HepG2 (cell line): ENCODE data around the gene RAE1. TPM values are rescaled to one million over a fixed set of nuclear protein-coding genes. Genes with fewer than 3 reads are reported as not detected.

Experiments
- CENPT ChIP-seq: sonication (generic); formaldehyde crosslinking; IDR thresholded peaks from 2 replicates; pipeline ENCODE4 v1.8.0; 2022; ENCODE audit warnings: low read depth, mild to moderate bottlenecking, moderate library complexity, missing genetic modification reagents
- GLI4 ChIP-seq: sonication (generic); formaldehyde crosslinking; IDR thresholded peaks from 2 replicates; pipeline ENCODE4 v1.5.1; 2020; ENCODE audit warnings: missing genetic modification reagents, mild to moderate bottlenecking, moderate library complexity, borderline replicate concordance
- HNF4A ChIP-seq: sonication (generic); formaldehyde crosslinking; IDR thresholded peaks from 2 replicates; pipeline ENCODE4 v1.4.0; 2020; ENCODE audit warnings: missing genetic modification reagents
- ISL2 ChIP-seq: sonication (generic); formaldehyde crosslinking; IDR thresholded peaks from 2 replicates; pipeline ENCODE4 v1.5.0; 2020; ENCODE audit warnings: missing genetic modification reagents
- KDM2A ChIP-seq: sonication (generic); formaldehyde crosslinking; IDR thresholded peaks from 2 replicates; pipeline ENCODE4 v1.4.0; 2020; ENCODE audit warnings: low read depth, missing genetic modification reagents, borderline replicate concordance
- KMT2A ChIP-seq: sonication (generic); formaldehyde crosslinking; IDR thresholded peaks from 2 replicates; pipeline ENCODE4 v1.4.0; 2020; ENCODE audit warnings: missing genetic modification reagents
- MAZ ChIP-seq, 2 experiments: sonication (generic) in 1 of 2; formaldehyde crosslinking in 1 of 2; IDR thresholded peaks; 2 replicates each; pipeline versions ENCODE4 v1.5.0 to v1.6.1; 2012 to 2020; ENCODE audit warnings: low read depth in 2 of 2, mild to moderate bottlenecking in 2 of 2, borderline replicate concordance in 1 of 2, improper control_type of control experiment in 1 of 2, low read length in 1 of 2, missing genetic modification reagents in 1 of 2, moderate library complexity in 1 of 2
- NFKBIZ ChIP-seq: IDR thresholded peaks from 2 replicates; pipeline ENCODE4 v1.6.1; 2018; ENCODE audit warnings: missing genetic modification reagents, missing compliant biosample characterization
- NR2F2 ChIP-seq: IDR thresholded peaks from 2 replicates; pipeline ENCODE4 v1.6.1; 2012; ENCODE audit warnings: low read depth, inconsistent platforms, borderline replicate concordance
- SMYD3 ChIP-seq: sonication (generic); formaldehyde crosslinking; IDR thresholded peaks from 2 replicates; pipeline ENCODE4 v1.8.1; 2023; ENCODE audit warnings: mild to moderate bottlenecking, missing genetic modification reagents
- SP140L ChIP-seq: sonication (generic); formaldehyde crosslinking; IDR thresholded peaks from 2 replicates; pipeline ENCODE4 v1.4.0; 2020; ENCODE audit warnings: missing genetic modification reagents, borderline replicate concordance
- SRF ChIP-seq: IDR thresholded peaks from 2 replicates; pipeline ENCODE4 v1.6.1; 2011; ENCODE audit warnings: mild to moderate bottlenecking, low read depth, low read length, moderate library complexity
- TCF12 ChIP-seq, 2 experiments: fragments of 450-650 bp in 1 of 2; sonication (generic) in 1 of 2; formaldehyde crosslinking in 1 of 2; IDR thresholded peaks; 2 replicates each; pipeline versions ENCODE4 v1.6.1 to v1.8.0; 2017 to 2022; ENCODE audit warnings: antibody characterized with exemption in 1 of 2, mild to moderate bottlenecking in 1 of 2, missing genetic modification reagents in 1 of 2, moderate library complexity in 1 of 2
- TFAP4 ChIP-seq: sonication (generic); IDR thresholded peaks from 2 replicates; pipeline ENCODE4 v1.6.1; 2016; ENCODE audit warnings: low read depth, borderline replicate concordance
- ZBTB42 ChIP-seq: sonication (generic); formaldehyde crosslinking; IDR thresholded peaks from 2 replicates; pipeline ENCODE4 v1.5.0; 2020; ENCODE audit warnings: mild to moderate bottlenecking, missing genetic modification reagents
- ZFP1 ChIP-seq: IDR thresholded peaks from 2 replicates; pipeline ENCODE4 v1.6.1; 2016
- ZKSCAN1 ChIP-seq: fragments of 150-350 bp; IDR thresholded peaks from 2 replicates; pipeline ENCODE4 v1.6.1; 2014; ENCODE audit warnings: low read length
- ZNF296 ChIP-seq: sonication (generic); formaldehyde crosslinking; conservative IDR thresholded peaks from 2 replicates; pipeline ENCODE4 v1.5.0; 2020; ENCODE audit warnings: mild to moderate bottlenecking, missing genetic modification reagents
- ZNF367 ChIP-seq: sonication (generic); formaldehyde crosslinking; IDR thresholded peaks from 2 replicates; pipeline ENCODE4 v1.4.0; 2020; ENCODE audit warnings: missing genetic modification reagents, borderline replicate concordance
- ZNF570 ChIP-seq: sonication (generic); formaldehyde crosslinking; IDR thresholded peaks from 2 replicates; pipeline ENCODE4 v1.4.0; 2020; ENCODE audit warnings: mild to moderate bottlenecking, missing genetic modification reagents, borderline replicate concordance
- ZNF577 ChIP-seq: sonication (generic); formaldehyde crosslinking; IDR thresholded peaks from 2 replicates; pipeline ENCODE4 v1.4.0; 2020; ENCODE audit warnings: mild to moderate bottlenecking, low read depth, missing genetic modification reagents, borderline replicate concordance
- ZNF652 ChIP-seq: IDR thresholded peaks from 2 replicates; pipeline ENCODE4 v1.6.1; 2016; ENCODE audit warnings: low read depth, borderline replicate concordance
- ZNF737 ChIP-seq: sonication (generic); formaldehyde crosslinking; IDR thresholded peaks from 2 replicates; pipeline ENCODE4 v1.5.0; 2020; ENCODE audit warnings: missing genetic modification reagents, mild to moderate bottlenecking, borderline replicate concordance
- ZNF766 ChIP-seq: sonication (generic); formaldehyde crosslinking; IDR thresholded peaks from 2 replicates; pipeline ENCODE4 v1.5.0; 2020; ENCODE audit warnings: missing genetic modification reagents, borderline replicate concordance
- ZNF776 ChIP-seq: sonication (generic); formaldehyde crosslinking; IDR thresholded peaks from 2 replicates; pipeline ENCODE4 v1.4.0; 2020; ENCODE audit warnings: mild to moderate bottlenecking, missing genetic modification reagents
- ZNF816 ChIP-seq: sonication (generic); formaldehyde crosslinking; IDR thresholded peaks from 2 replicates; pipeline ENCODE4 v1.8.0; 2022; ENCODE audit warnings: missing genetic modification reagents, mild to moderate bottlenecking, borderline replicate concordance
- ZSCAN30 ChIP-seq: sonication (generic); formaldehyde crosslinking; IDR thresholded peaks from 2 replicates; pipeline ENCODE4 v1.5.0; 2020; ENCODE audit warnings: mild to moderate bottlenecking, missing genetic modification reagents
- polyA plus RNA-seq, 8 experiments: library from polyadenylated mRNA; depleted of rRNA in 3 of 8; stranded (reverse) in 7 of 8; unstranded in 1 of 8; fragments of >200 nt; fragmentation: Illumina TruSeq in 4 of 8; extraction: Trizol in 4 of 8; gene quantifications; 2 replicates each; pipeline versions ENCODE4 v1.2.1 to v1.2.3, GENCODE V29; 2011 to 2016; ENCODE audit warnings: low read depth in 4 of 8, missing spikeins in 1 of 8, mixed read lengths in 1 of 8; ENCODE audit not compliant: insufficient read depth in 1 of 8
- total RNA-seq, 5 experiments: library from RNA; depleted of rRNA; stranded (reverse); fragments of >200 nt; fragmentation: Illumina TruSeq; extraction: Trizol; gene quantifications; 2 replicates each; pipeline ENCODE4 v1.2.3, GENCODE V29; 2016; ENCODE audit warnings: low read depth in 1 of 5
- TF ChIP-seq, protein P1 (sequence below): sonication (generic); formaldehyde crosslinking; IDR thresholded peaks from 2 replicates; pipeline ENCODE4 v1.5.1; 2020; ENCODE audit warnings: missing genetic modification reagents, mild to moderate bottlenecking, borderline replicate concordance
- TF ChIP-seq, protein P2 (sequence below): sonication (generic); formaldehyde crosslinking; IDR thresholded peaks from 2 replicates; pipeline ENCODE4 v1.4.0; 2020; ENCODE audit warnings: mild to moderate bottlenecking, missing genetic modification reagents

RAE1 gene
- total and polyA plus RNA-seq, 2 of the 13 experiments (the other 11 are each of a cell fraction or from before 2014, with no cell fraction given) = 36.1 to 72.9 TPM

DNA sequence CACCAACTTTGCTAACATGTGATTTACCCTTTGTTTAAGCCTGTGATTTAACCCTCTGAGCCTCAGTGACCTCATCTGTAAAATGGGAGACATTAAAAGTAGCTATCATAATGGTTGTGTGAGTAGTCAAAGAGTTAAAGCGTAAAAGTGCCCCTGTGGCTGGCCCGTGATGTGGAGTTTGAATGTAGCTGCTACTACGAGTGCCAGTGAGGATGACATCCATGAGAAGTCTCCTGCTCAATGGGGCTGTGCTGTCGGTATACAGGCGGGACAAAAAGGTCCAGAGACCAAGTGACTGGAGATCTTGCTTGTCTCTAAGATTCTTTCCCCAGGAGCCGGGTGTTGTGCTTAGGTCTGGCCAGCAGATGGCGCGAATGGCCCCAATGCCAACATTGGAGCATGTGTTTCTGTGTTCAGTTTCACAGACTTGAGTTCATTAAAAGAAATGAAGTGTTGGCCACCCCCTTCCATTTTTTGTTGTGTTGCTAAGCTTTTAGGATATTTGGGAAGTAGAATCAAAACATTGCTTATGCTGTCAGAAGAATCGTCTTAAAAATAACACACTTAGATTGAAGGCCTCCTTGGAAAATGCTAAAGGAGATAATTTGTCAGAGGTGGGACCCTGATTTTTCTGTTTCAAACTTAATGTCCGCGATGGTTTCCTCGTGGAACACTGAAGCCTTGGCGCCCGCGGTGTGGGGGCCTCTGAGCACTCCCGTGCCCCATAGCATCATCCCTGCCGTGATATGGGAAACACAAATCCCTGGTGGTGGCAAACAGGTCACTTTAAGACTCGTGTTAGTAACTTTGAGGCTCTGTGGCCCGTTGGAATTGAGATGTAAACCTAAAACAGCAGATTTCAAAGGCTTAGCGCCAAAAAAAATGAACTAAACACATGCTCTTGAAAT lies 30.8 kb downstream of the RAE1 start (continued):
- TF ChIP-seq SRF (0 out of 2 replicates have a peak, but pooled peaks have one; percentile 17), ZNF577 (CRISPR knock-in tag) (no peak), SMYD3 (CRISPR knock-in tag) (no peak), NFKBIZ (CRISPR knock-in tag) (no peak), SP140L (CRISPR knock-in tag) (no peak), ZNF367 (CRISPR knock-in tag) (no peak), MAZ (IDR thresholded peaks at IDR 0.05; ENCODE audit: borderline replicate concordance, low read depth, low read length) (no peak), MAZ (CRISPR knock-in tag; IDR thresholded peaks at IDR 0.05; ENCODE audit: low read depth) (no peak), TCF12 (IDR thresholded peaks at IDR 0.05) (no peak), TCF12 (CRISPR knock-in tag; IDR thresholded peaks at IDR 0.05) (no peak), ZNF652 (CRISPR knock-in tag) (0 out of 2 replicates have a peak, but pooled peaks have one; percentile 50), NR2F2 (no peak), ZSCAN30 (no peak), ZBTB42 (CRISPR knock-in tag) (no peak), ZFP1 (CRISPR knock-in tag) (no peak), ZKSCAN1 (no peak), HNF4A (CRISPR knock-in tag) (peak; percentile 22; the same call in 1 of the 2 replicates), ZNF296 (CRISPR knock-in tag) (no peak), ZNF737 (CRISPR knock-in tag) (no peak), KDM2A (CRISPR knock-in tag) (peak; percentile 74; the same call in 1 of the 2 replicates), GLI4 (CRISPR knock-in tag) (no peak), ZNF816 (CRISPR knock-in tag) (no peak), ZNF776 (CRISPR knock-in tag) (no peak), KMT2A (CRISPR knock-in tag) (no peak; the same call in 1 of the 2 replicates), CENPT (CRISPR knock-in tag) (no peak), ZNF766 (CRISPR knock-in tag) (no peak), TFAP4 (0 out of 2 replicates have a peak, but pooled peaks have one; percentile 11), ZNF570 (no peak), ISL2 (no peak)
- TF ChIP-seq, protein P1, sequence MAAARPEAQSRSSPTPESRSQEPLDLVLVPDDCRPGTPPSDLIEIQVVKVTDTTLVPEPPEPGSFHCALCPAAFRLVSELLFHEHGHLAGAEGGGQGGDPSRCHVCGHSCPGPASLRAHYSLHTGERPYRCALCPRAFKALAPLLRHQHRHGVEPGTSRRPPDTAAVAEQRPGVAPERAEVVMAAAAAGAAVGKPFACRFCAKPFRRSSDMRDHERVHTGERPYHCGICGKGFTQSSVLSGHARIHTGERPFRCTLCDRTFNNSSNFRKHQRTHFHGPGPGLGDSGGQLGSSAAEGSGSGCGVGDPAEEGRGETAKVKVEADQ (CRISPR knock-in tag) = no peak
- TF ChIP-seq, protein P2, sequence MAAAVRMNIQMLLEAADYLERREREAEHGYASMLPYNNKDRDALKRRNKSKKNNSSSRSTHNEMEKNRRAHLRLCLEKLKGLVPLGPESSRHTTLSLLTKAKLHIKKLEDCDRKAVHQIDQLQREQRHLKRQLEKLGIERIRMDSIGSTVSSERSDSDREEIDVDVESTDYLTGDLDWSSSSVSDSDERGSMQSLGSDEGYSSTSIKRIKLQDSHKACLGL (CRISPR knock-in tag) = no peak
